Pulmonary artery endothelial cell (primary cell): ENCODE results near the gene CEACAM4. TPM values are rescaled to one million over a fixed set of nuclear protein-coding genes. Genes with fewer than 3 reads are reported as not detected.

Source experiments
- DNase-seq: peaks from one replicate; pipeline ENCODE4 v3.0.0-alpha.2; 2011; ENCODE audit warnings: low read depth, low spot score
- total RNA-seq: library from RNA; depleted of rRNA; stranded (reverse); fragments of >200 nt; gene quantifications from 2 replicates; pipeline ENCODE4 v1.2.3, GENCODE V29; 2014

CEACAM4 gene
- total RNA-seq, 1 donor from 2014 or later = not detected

GRCh38 chr19:41617941-41618730 lies 8.7 kb downstream of the CEACAM4 start:
- DNase-seq = no peak

- DNase-seq = no peak
These were observed 9.9 kb downstream of the CEACAM4 start for GRCh38 chr19:41616792-41617621.

- DNase-seq = no peak
These were observed 11.7 kb downstream of the CEACAM4 start for GRCh38 chr19:41615207-41615606.

- DNase-seq = no peak
These were observed 14.4 kb downstream of the CEACAM4 start for GRCh38 chr19:41612483-41612882.

GRCh38 chr19:41610789-41611188 lies 16.1 kb downstream of the CEACAM4 start:
- DNase-seq = no peak

GRCh38 chr19:41607668-41608067 lies 19.2 kb downstream of the CEACAM4 start:
- no peak for DNase-seq

GRCh38 chr19:41606215-41606837 lies 20.5 kb downstream of the CEACAM4 start:
- DNase-seq = no peak

GRCh38 chr19:41604831-41605230 lies 22.0 kb downstream of the CEACAM4 start:
- DNase-seq = no peak

- DNase-seq = no peak
These were observed 25.1 kb downstream of the CEACAM4 start for GRCh38 chr19:41601771-41602170.

- DNase-seq = no peak
These were observed 27.5 kb downstream of the CEACAM4 start for GRCh38 chr19:41599175-41599966.

GRCh38 chr19:41597600-41598041 lies 29.3 kb downstream of the CEACAM4 start:
- peak; percentile 26 for DNase-seq

GRCh38 chr19:41595890-41596280 lies 31.0 kb downstream of the CEACAM4 start:
- no peak for DNase-seq

- DNase-seq = peak; percentile 83
These were observed 31.5 kb downstream of the CEACAM4 start for GRCh38 chr19:41595258-41595889.

- no peak for DNase-seq
These were observed 34.8 kb downstream of the CEACAM4 start for GRCh38 chr19:41591951-41592562.

- no peak for DNase-seq
These were observed 35.9 kb downstream of the CEACAM4 start for GRCh38 chr19:41590936-41591335.

- DNase-seq = no peak
These were observed 37.5 kb downstream of the CEACAM4 start for GRCh38 chr19:41589371-41589770.

- DNase-seq = no peak
These were observed 38.2 kb downstream of the CEACAM4 start for GRCh38 chr19:41588497-41589209.

GRCh38 chr19:41587838-41588210 lies 39.0 kb downstream of the CEACAM4 start:
- no peak for DNase-seq

- DNase-seq = no peak
These were observed 39.6 kb downstream of the CEACAM4 start for GRCh38 chr19:41587101-41587837.
